CD4-positive, alpha-beta memory T cell (primary cell): ENCODE results near the gene JPH2. TPM values are rescaled to one million over a fixed set of nuclear protein-coding genes. Genes with fewer than 3 reads are reported as not detected.

ENCODE experiments used
- CTCF ChIA-PET: fragments of 350-600 bp; sonication (Branson Sonifier 250); formaldehyde crosslinking; loops from one replicate; lab custom pipeline; 2021; ENCODE audit warnings: inconsistent platforms; ENCODE audit not compliant: partially characterized antibody; lab: Charles Lee
- POLR2A ChIA-PET: fragments of 350-600 bp; sonication (Branson Sonifier 250); formaldehyde crosslinking; loops from one replicate; lab custom pipeline; 2021; ENCODE audit not compliant: partially characterized antibody; lab: Charles Lee
- DNase-seq, 5 donors: peaks; one replicate each; pipeline versions ENCODE4 v3.0.0 to v3.0.0-alpha.2; 2020 to 2022; ENCODE audit warnings: mixed read lengths in 1 of 5
- H3K27ac ChIP-seq: one replicate; pipeline ENCODE4 v1.7.0; 2013; ENCODE audit warnings: low read depth, low read length
- H3K27me3 ChIP-seq: 2 replicates; pipeline ENCODE4 v1.7.0; 2013; ENCODE audit warnings: mild to moderate bottlenecking, low read length, moderate library complexity; ENCODE audit not compliant: insufficient read depth
- H3K36me3 ChIP-seq: 2 replicates; pipeline ENCODE4 v1.7.0; 2013; ENCODE audit warnings: mild to moderate bottlenecking, low read length, moderate library complexity; ENCODE audit not compliant: insufficient read depth
- H3K4me1 ChIP-seq: 2 replicates; pipeline ENCODE4 v1.7.0; 2013; ENCODE audit warnings: mild to moderate bottlenecking, low read length, moderate library complexity; ENCODE audit not compliant: insufficient read depth
- H3K4me3 ChIP-seq, 2 donors: one replicate each; pipeline ENCODE4 v1.7.0; 2013; ENCODE audit warnings: low read length in 2 of 2, mild to moderate bottlenecking in 1 of 2
- H3K9me3 ChIP-seq, 2 donors: one replicate each; pipeline ENCODE4 v1.7.0; 2013; ENCODE audit warnings: low read length in 2 of 2, control low read depth in 1 of 2; ENCODE audit not compliant: control insufficient read depth in 1 of 2
- H3K27ac Mint-ChIP-seq, 7 donors: one replicate each; pipeline ENCODE4 v1.8.0; 2020 to 2021; ENCODE audit warnings: mixed read lengths in 7 of 7, mild to moderate bottlenecking in 6 of 7, inconsistent platforms in 3 of 7, moderate library complexity in 3 of 7
- H3K27me3 Mint-ChIP-seq, 2 donors: one replicate each; pipeline ENCODE4 v1.8.0; 2020 to 2021; ENCODE audit warnings: mixed read lengths in 2 of 2
- H3K36me3 Mint-ChIP-seq, 2 donors: one replicate each; pipeline ENCODE4 v1.8.0; 2020 to 2021; ENCODE audit warnings: mixed read lengths in 2 of 2, inconsistent platforms in 1 of 2, mild to moderate bottlenecking in 1 of 2
- H3K4me1 Mint-ChIP-seq, 4 donors: one replicate each; pipeline ENCODE4 v1.8.0; 2020 to 2021; ENCODE audit warnings: mixed read lengths in 4 of 4, mild to moderate bottlenecking in 1 of 4
- H3K4me3 Mint-ChIP-seq, 8 donors: one replicate each; pipeline ENCODE4 v1.8.0; 2020 to 2021; ENCODE audit warnings: mixed read lengths in 8 of 8, mild to moderate bottlenecking in 7 of 8, moderate library complexity in 6 of 8, inconsistent platforms in 3 of 8
- H3K9me3 Mint-ChIP-seq, 8 donors: one replicate each; pipeline ENCODE4 v1.8.0; 2020 to 2021; ENCODE audit warnings: mixed read lengths in 8 of 8, mild to moderate bottlenecking in 5 of 8, inconsistent platforms in 3 of 8, moderate library complexity in 1 of 8
- intact Hi-C: fragments of 100-400 bp; cut with micrococcal nuclease; formaldehyde crosslinking; loops from one replicate; pipeline ENCODE4 v1.15.1; 2023
- polyA plus RNA-seq, 2 donors: library from polyadenylated mRNA; unstranded; fragments of 300-500 nt; fragmentation: Illumina TruSeq; gene quantifications; one replicate each; pipeline ENCODE4 v1.2.3, GENCODE V29; 2021
- total RNA-seq, 2 experiments: library from RNA; stranded (reverse); gene quantifications; one replicate each; pipeline ENCODE4 v1.2.3, GENCODE V29; 2021

Gene JPH2
- total and polyA plus RNA-seq, 4 experiments from 2014 or later, result not detected

- no peak for DNase-seq
- Mint-ChIP-seq H3K36me3 (no peaks in the 10 kb centered on the region), H3K27ac (peak overlapping the region in 1 of 7 donors; percentile 49), H3K4me1 (peaks cover 0 to 2% (median 0%) of the 10 kb centered on the region in 4 donors), H3K27me3 (no peaks in the 10 kb centered on the region), H3K9me3 (no peaks in the 10 kb centered on the region), H3K4me3 (no peak overlapping the region)
- ChIA-PET POLR2A (no interaction called here), CTCF (interaction anchor here (0.6 to 1.2 kb wide), 2 partner anchors 13 to 14 kb away, joined by 3 to 4 read pairs; no protein-coding TSS in a partner anchor)
- Histone ChIP-seq H3K9me3 (no peaks in the 10 kb centered on the region), H3K27ac (no peak overlapping the region), H3K4me3 (no peak overlapping the region), H3K36me3 (no peaks in the 10 kb centered on the region), H3K27me3 (no peaks in the 10 kb centered on the region), H3K4me1 (no peaks in the 10 kb centered on the region)
- intact Hi-C loops, result no loop called here
These were observed 44.2 kb upstream of the JPH2 start for GRCh38 chr20:44231193-44231592.

GRCh38 chr20:44228465-44229258 lies 41.7 kb upstream of the JPH2 start:
- intact Hi-C loops, result no loop called here
- Histone ChIP-seq H3K36me3 (no peaks in the 10 kb centered on the region), H3K4me3 (no peak overlapping the region), H3K9me3 (no peaks in the 10 kb centered on the region), H3K4me1 (no peaks in the 10 kb centered on the region), H3K27me3 (no peaks in the 10 kb centered on the region), H3K27ac (no peak overlapping the region)
- no peaks in the 10 kb centered on the region for H3K36me3 Mint-ChIP-seq
- DNase-seq, result no peak
- no peaks in the 10 kb centered on the region for H3K9me3 Mint-ChIP-seq
- POLR2A ChIA-PET, result interaction anchor here (1.1 kb wide), 1 partner anchor 10 kb away, joined by 5 read pairs; no protein-coding TSS in a partner anchor
- H3K27me3 Mint-ChIP-seq, result no peaks in the 10 kb centered on the region
- CTCF ChIA-PET, result interaction anchor here (1.1 to 2.5 kb wide), 3 partner anchors 11 to 18 kb away, joined by 3 to 14 read pairs (median 7); no protein-coding TSS in a partner anchor
- H3K27ac Mint-ChIP-seq, result peak overlapping the region in 2 of 7 donors; percentile 63 to 83
- H3K4me3 Mint-ChIP-seq, result no peak overlapping the region
- H3K4me1 Mint-ChIP-seq, result peaks cover 0 to 2% (median 0%) of the 10 kb centered on the region in 4 donors

DNA sequence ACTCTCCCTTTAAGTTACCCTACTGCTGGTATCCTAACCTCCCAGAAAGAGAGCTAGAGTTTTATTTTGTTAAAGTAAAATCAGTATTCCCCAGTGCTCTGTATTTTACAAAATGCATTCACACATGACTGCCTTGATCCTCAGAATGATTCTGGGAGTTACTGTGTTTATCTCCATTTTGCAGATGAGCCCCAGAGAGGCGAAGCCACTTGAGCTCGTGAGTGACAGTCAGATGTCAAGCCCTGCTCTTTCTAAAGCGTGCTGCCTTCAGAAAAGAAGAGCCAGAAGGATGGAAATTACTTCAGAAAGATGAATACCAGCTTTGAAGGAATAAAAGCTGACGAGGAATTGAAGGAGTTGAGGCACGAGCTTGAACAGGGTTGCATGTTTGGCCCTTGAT lies 37.6 kb upstream of the JPH2 start:
- H3K4me1 ChIP-seq, result peaks cover 9% of the 10 kb centered on the region
- Mint-ChIP-seq H3K4me1 (peaks cover 8 to 18% (median 15%) of the 10 kb centered on the region in 4 donors), H3K9me3 (no peaks in the 10 kb centered on the region), H3K27me3 (no peaks in the 10 kb centered on the region), H3K27ac (peak overlapping the region in 2 of 7 donors; percentile 15 to 29), H3K4me3 (no peak overlapping the region), H3K36me3 (no peaks in the 10 kb centered on the region)
- intact Hi-C loops, result no loop called here
- no peaks in the 10 kb centered on the region for H3K9me3 ChIP-seq
- ChIA-PET POLR2A (no interaction called here), CTCF (interaction anchor here (1.1 to 3.4 kb wide), 3 partner anchors 10 to 87 kb away, joined by 5 to 17 read pairs (median 14); partner anchors contain the start of gene FITM2)
- H3K27ac ChIP-seq, result no peak overlapping the region
- H3K27me3 ChIP-seq, result no peaks in the 10 kb centered on the region
- H3K36me3 ChIP-seq, result no peaks in the 10 kb centered on the region
- DNase-seq, result no peak
- H3K4me3 ChIP-seq, result no peak overlapping the region

GRCh38 chr20:44223721-44224120 lies 36.7 kb upstream of the JPH2 start:
- H3K36me3 Mint-ChIP-seq, result no peaks in the 10 kb centered on the region

GRCh38 chr20:44222633-44223368 lies 35.8 kb upstream of the JPH2 start:
- Histone ChIP-seq H3K9me3 (no peaks in the 10 kb centered on the region), H3K27ac (no peak overlapping the region), H3K27me3 (no peaks in the 10 kb centered on the region), H3K4me3 (no peak overlapping the region), H3K36me3 (no peaks in the 10 kb centered on the region), H3K4me1 (peaks cover 28% of the 10 kb centered on the region)
- Mint-ChIP-seq H3K4me3 (no peak overlapping the region), H3K36me3 (no peaks in the 10 kb centered on the region), H3K9me3 (no peaks in the 10 kb centered on the region), H3K4me1 (peaks cover 25 to 36% (median 32%) of the 10 kb centered on the region in 4 donors), H3K27ac (peak overlapping the region; percentile 31 to 88 (median 64)), H3K27me3 (no peaks in the 10 kb centered on the region)
- POLR2A ChIA-PET, result no interaction called here
- CTCF ChIA-PET, result interaction anchor here (1.6 to 3.4 kb wide), 2 partner anchors 50 to 89 kb away, joined by 4 to 17 read pairs; partner anchors contain the start of gene FITM2
- intact Hi-C loops, result no loop called here
- DNase-seq, result no peak

More at GRCh38 chr20:44223721-44224120, 36.7 kb upstream of the JPH2 start:
- no peak for DNase-seq
- Histone ChIP-seq H3K27ac (no peak overlapping the region), H3K27me3 (no peaks in the 10 kb centered on the region), H3K9me3 (no peaks in the 10 kb centered on the region), H3K4me1 (peaks cover 19% of the 10 kb centered on the region), H3K36me3 (no peaks in the 10 kb centered on the region), H3K4me3 (no peak overlapping the region)
- peaks cover 17 to 27% (median 24%) of the 10 kb centered on the region in 4 donors for H3K4me1 Mint-ChIP-seq
- ChIA-PET CTCF (interaction anchor here (1.1 to 3.4 kb wide), 4 partner anchors 9 to 88 kb away, joined by 4 to 17 read pairs (median 10); partner anchors contain the start of gene FITM2), POLR2A (no interaction called here)
- no peak overlapping the region for H3K4me3 Mint-ChIP-seq
- no peaks in the 10 kb centered on the region for H3K9me3 Mint-ChIP-seq
- intact Hi-C loops, result no loop called here
- peak overlapping the region in 2 of 7 donors; percentile 23 to 47 for H3K27ac Mint-ChIP-seq
- no peaks in the 10 kb centered on the region for H3K27me3 Mint-ChIP-seq

DNA sequence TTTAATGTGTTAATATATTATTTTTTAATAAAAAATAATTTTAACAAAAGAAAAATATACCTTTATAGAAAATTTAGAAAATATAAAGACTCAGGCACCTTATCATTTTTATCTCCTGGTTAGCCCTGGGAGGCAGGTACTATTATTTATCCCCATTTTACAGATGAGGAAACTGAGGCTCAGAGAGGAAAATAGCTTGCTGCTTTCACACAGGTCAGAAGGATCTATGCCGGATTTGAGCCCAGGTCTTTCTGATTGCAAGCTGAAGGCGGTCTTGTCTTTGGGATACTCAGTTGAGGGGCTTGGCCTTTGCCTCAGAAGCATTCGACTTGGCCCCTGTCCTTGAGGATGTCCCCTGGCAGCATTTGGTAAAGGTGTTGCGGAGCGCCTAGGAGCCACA lies 35.0 kb upstream of the JPH2 start:
- Histone ChIP-seq H3K27me3 (no peaks in the 10 kb centered on the region), H3K27ac (no peak overlapping the region), H3K9me3 (no peaks in the 10 kb centered on the region), H3K4me1 (peaks cover 36% of the 10 kb centered on the region), H3K36me3 (no peaks in the 10 kb centered on the region), H3K4me3 (no peak overlapping the region)
- H3K36me3 Mint-ChIP-seq, result peaks cover 2 to 3% of the 10 kb centered on the region in 2 donors
- H3K27me3 Mint-ChIP-seq, result no peaks in the 10 kb centered on the region
- POLR2A ChIA-PET, result no interaction called here
- intact Hi-C loops, result no loop called here
- H3K4me3 Mint-ChIP-seq, result no peak overlapping the region
- DNase-seq, result no peak
- CTCF ChIA-PET, result no interaction called here
- H3K9me3 Mint-ChIP-seq, result no peaks in the 10 kb centered on the region
- peak overlapping the region in 1 of 7 donors; percentile 8 for H3K27ac Mint-ChIP-seq
- H3K4me1 Mint-ChIP-seq, result peaks cover 30 to 44% (median 40%) of the 10 kb centered on the region in 4 donors
